ENCODE measurements around the gene EIF4H.

DNA sequence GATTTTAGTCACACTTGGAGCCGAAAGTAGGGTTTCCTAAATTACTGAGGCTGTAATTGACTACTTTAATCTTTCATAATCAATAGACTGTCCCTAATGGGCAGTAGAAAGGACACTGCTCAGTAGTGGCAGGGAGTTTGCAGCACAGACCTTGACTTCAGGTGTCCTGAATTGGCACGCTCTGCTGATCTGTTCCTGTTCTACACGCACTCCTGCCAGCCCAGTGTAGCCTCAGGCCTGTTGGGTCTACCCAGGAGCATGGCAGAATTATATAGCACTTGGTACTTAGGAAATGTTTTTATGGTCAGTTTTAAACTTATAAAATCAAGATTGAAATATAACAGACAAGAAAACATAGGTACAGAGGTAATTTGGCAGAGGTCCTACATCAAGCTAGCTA lies 9.0 kb downstream of the EIF4H start:
- TF ChIP-seq TAF1 (IDR thresholded peaks at IDR 0.05; ENCODE audit: borderline replicate concordance, insufficient read depth, low read length) (no peak), POLR2AphosphoS5 (IDR thresholded peaks at IDR 0.05; ENCODE audit: low read depth, low read length) (no peak)

All from PFSK-1 (cell line).